ENCODE measurements around the gene TUBA3C. TPM values are rescaled to one million over a fixed set of nuclear protein-coding genes. Genes with fewer than 3 reads are reported as not detected.

The TUBA3C gene
- total and polyA plus RNA-seq, 10 donors: not detected

DNA sequence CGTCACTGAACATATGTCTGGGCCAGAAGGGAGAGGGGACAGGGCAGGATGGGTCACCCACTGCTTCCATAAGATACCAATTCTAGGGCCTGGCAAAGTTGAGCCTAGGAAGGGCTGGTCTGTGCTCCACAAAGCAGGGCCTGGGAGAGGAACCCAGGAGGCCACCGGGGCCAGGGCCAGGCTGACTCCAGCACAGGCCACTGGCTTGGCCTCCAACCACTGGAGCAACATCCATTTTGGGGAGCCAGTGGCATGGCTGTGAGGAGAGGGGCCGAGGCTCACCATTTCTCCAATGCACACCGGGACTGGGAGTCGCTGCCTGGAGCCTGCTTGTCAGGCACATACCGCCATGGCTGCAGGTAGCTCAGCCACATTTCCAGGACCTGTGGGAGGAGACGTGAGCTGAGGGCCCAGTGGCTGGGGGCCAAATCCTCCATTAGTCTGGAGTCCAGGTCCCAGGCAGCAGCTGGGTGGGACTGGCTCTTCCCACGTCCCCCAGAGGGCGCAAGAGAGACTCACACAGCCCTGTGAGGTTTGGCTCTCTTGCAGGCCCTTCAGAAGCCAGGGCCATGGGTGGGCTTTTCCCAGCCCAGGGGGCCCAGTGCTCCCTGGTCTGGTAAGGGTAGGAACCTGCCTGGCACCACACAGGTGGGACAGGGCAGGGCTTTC, 27.7 kb downstream of the TUBA3C start:
- 78 to 96% (median 84%) methylated on average over 3 to 9 of the region's 9 CpGs for WGBS, 5 donors
- TF ChIP-seq CTCF (IDR thresholded peaks at IDR 0.05 in 8 of 11, conservative IDR thresholded peaks at IDR 0.05 in 3 of 11): peak in 5 of 11 experiments; percentile 5 to 28 (median 9)
- no peak for TF ChIP-seq POLR2A (IDR thresholded peaks at IDR 0.05)
- TF ChIP-seq POLR2AphosphoS5 (IDR thresholded peaks at IDR 0.05): no peak
- H3K9me3 ChIP-seq: peaks cover 0 to 36% (median 3%) of the 10 kb centered on the region in 8 donors

DNA sequence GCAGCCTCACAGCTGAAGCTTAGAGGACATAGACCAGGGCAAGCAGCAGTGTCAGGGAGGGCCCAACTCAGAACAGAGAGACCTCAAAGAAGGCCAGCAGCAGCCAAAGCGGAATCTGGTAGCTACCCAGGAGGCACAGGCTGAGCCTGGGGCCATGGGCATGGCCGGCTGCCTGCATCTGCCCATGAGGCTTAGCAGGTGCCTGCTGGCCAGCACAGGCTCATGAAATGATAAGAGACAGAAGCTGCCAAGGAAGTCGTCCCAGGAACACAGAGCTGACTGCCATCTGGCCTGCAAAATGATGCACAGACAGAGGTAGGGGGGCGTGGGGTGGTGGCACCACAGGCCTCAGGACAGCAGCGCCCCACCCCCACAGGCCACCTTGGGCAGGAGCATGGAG, 29.2 kb downstream of the TUBA3C start:
- Histone ChIP-seq H3K4me3 (no peak overlapping the region), H3K36me3 (no peaks in the 10 kb centered on the region), H3K4me1 (peaks cover 0 to 11% (median 0%) of the 10 kb centered on the region in 6 donors), H3K9me3 (peaks cover 3 to 46% (median 14%) of the 10 kb centered on the region in 8 donors), H3K27ac (no peak overlapping the region), H3K27me3 (replicated peaks in 1 of 7) (no peaks in the 10 kb centered on the region)
- no peak for TF ChIP-seq POLR2A (IDR thresholded peaks at IDR 0.05)
- TF ChIP-seq CTCF (IDR thresholded peaks at IDR 0.05 in 8 of 11, conservative IDR thresholded peaks at IDR 0.05 in 3 of 11): no peak
- no peak for TF ChIP-seq POLR2AphosphoS5 (IDR thresholded peaks at IDR 0.05)
- intact Hi-C loops (cut with DNase I; ENCODE audit: low total_unique reads): no loop called here
- DNase-seq: no peak
- 66 to 77% (median 72%) methylated on average over 5 of the region's 5 CpGs for WGBS, 5 donors

More for the DNA sequence above, 27.7 kb downstream of the TUBA3C start:
- Histone ChIP-seq H3K36me3 (no peaks in the 10 kb centered on the region), H3K27ac (no peak overlapping the region), H3K27me3 (replicated peaks in 1 of 7) (no peaks in the 10 kb centered on the region), H3K4me1 (peaks cover 0 to 11% (median 0%) of the 10 kb centered on the region in 6 donors), H3K4me3 (no peak overlapping the region)
- intact Hi-C loops (cut with DNase I; ENCODE audit: low total_unique reads): no loop called here
- DNase-seq: no peak

DNA sequence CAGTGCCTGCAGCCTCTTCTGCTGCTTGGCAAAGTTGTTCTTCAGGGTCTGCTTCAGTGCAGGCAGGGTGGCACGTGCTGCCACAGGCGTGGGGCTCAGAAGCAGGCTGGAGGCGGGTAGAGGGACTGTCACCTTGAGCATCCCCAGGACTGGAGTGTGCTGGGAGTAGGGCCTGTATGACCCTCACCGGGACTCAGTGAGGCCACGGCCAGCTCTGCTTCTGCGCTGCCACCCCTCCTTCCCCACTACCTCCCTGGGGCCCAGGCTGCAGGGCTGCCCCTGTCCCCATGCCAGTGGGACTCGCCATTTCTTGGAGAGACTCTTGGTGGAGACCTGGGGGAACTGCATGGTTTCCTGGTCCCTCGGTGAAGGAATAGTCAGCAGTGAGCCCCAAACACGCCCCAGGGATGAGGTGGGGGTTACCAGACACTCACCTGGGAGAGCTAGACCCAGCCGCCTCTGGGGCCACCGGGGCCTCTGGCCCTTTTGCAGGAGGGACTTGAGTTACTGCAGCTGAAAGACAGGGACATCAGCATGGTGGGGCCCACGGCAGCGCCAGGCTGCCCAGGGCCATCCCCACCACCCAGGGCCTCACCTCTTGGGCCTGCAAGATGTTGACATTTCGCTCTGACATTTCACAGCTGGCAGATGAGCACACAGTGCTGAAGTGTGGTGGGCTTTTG, 29.9 kb downstream of the TUBA3C start:
- no peaks in the 10 kb centered on the region for H3K27me3 ChIP-seq (replicated peaks in 1 of 7)
- intact Hi-C loops (cut with DNase I; ENCODE audit: low total_unique reads): no loop called here
- H3K27ac ChIP-seq: peak overlapping the region in 3 of 8 donors; percentile 53 to 63 (median 54)
- TF ChIP-seq POLR2A (IDR thresholded peaks at IDR 0.05): no peak
- no peak for TF ChIP-seq POLR2AphosphoS5 (IDR thresholded peaks at IDR 0.05)
- no peak for TF ChIP-seq CTCF (IDR thresholded peaks at IDR 0.05 in 8 of 11, conservative IDR thresholded peaks at IDR 0.05 in 3 of 11)
- no peak overlapping the region for H3K4me3 ChIP-seq
- no peak for DNase-seq
- no peaks in the 10 kb centered on the region for H3K36me3 ChIP-seq
- WGBS, 5 donors: 79 to 84% (median 82%) methylated on average over 8 to 14 of the region's 14 CpGs
- peaks cover 3 to 50% (median 14%) of the 10 kb centered on the region in 8 donors for H3K9me3 ChIP-seq
- H3K4me1 ChIP-seq: peaks cover 0 to 11% (median 0%) of the 10 kb centered on the region in 6 donors

DNA sequence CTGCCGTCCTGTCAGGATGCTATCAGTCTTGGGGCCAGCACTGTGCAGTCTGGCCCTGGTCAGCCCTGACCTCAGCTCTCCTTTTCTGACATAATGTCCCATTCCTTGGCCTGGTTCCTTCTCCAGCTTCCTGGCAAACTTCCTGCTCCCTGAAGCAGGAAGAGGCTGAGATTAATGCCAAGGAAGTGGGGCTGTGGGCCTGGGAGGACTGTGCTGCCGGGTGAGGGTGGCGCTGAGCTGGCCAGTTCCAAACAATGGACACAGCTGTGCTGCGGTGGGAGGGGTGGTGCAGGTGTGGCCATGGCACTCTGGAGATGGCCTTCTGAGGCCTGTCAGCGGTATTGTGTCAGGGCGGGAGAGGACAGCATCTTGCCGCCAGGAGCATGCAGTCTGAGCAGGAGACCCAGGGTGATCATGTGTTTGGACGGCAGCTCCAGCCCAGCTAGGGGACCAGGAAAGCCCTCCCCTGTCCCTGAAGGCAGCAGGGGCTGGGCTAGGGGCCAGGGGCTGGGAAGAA, 30.9 kb downstream of the TUBA3C start:
- TF ChIP-seq CTCF (IDR thresholded peaks at IDR 0.05 in 8 of 11, conservative IDR thresholded peaks at IDR 0.05 in 3 of 11) (no peak), POLR2AphosphoS5 (IDR thresholded peaks at IDR 0.05) (peak; percentile 69 to 87 (median 84))
- Histone ChIP-seq H3K4me1 (peaks cover 0 to 11% (median 0%) of the 10 kb centered on the region in 6 donors), H3K27me3 (replicated peaks in 1 of 7) (no peaks in the 10 kb centered on the region), H3K27ac (peak overlapping the region in 5 of 8 donors; percentile 34 to 63 (median 53)), H3K9me3 (peaks cover 3 to 50% (median 14%) of the 10 kb centered on the region in 8 donors), H3K36me3 (no peaks in the 10 kb centered on the region), H3K4me3 (no peak overlapping the region)
- no peak for DNase-seq
- 69 to 86% (median 77%) methylated on average over 7 to 8 of the region's 8 CpGs for WGBS, 5 donors
- intact Hi-C loops (cut with DNase I; ENCODE audit: low total_unique reads): no loop called here
